Epithelial cell of esophagus (primary cell): ENCODE data around the gene SLC7A4.
"Not testable (repeated sequence)": the region's sequence is repeated elsewhere in the genome, so short reads cannot be mapped to it uniquely, and the experiment has no call there.

Experiments used
- DNase-seq: peaks from one replicate; pipeline ENCODE4 v3.0.0; 2010; ENCODE audit warnings: low read depth
- H3K4me3 ChIP-seq: 2 replicates; pipeline ENCODE4 v1.5.1; 2011; ENCODE audit warnings: mild to moderate bottlenecking, low read length, control low read depth
- CTCF ChIP-seq: IDR thresholded peaks from 2 replicates; pipeline ENCODE4 v1.5.1; 2011; ENCODE audit warnings: low read depth, mild to moderate bottlenecking, low read length, control low read depth, inconsistent platforms; ENCODE audit not compliant: insufficient read depth; ENCODE audit errors: missing control alignments

Gene SLC7A4

GRCh38 chr22:21051145-21051830 lies 18.9 kb upstream of the SLC7A4 start:
- DNase-seq, result no peak
- no peak overlapping the region for H3K4me3 ChIP-seq
- TF ChIP-seq CTCF, result no peak

GRCh38 chr22:21048965-21049364 lies 16.6 kb upstream of the SLC7A4 start:
- not testable (repeated sequence) for H3K4me3 ChIP-seq, DNase-seq

GRCh38 chr22:21048448-21048847 lies 16.1 kb upstream of the SLC7A4 start:
- DNase-seq, H3K4me3 ChIP-seq: not testable (repeated sequence)

GRCh38 chr22:21047730-21048129 lies 15.4 kb upstream of the SLC7A4 start:
- H3K4me3 ChIP-seq, result no peak overlapping the region
- TF ChIP-seq CTCF, result no peak
- DNase-seq, result no peak

- TF ChIP-seq CTCF, result no peak
- H3K4me3 ChIP-seq, result no peak overlapping the region
- DNase-seq, result no peak
Measured at GRCh38 chr22:21047035-21047661, 14.8 kb upstream of the SLC7A4 start.

- no peak for TF ChIP-seq CTCF
- DNase-seq, result peak; percentile 90
- H3K4me3 ChIP-seq, result peak within 1 kb of the TSS; percentile 28
Measured at GRCh38 chr22:21045585-21046294, 13.4 kb upstream of the SLC7A4 start, which contains the start of gene LRRC74B. Gene LRRC74B (plus strand): TSS chr22:21045946. CDS start chr22:21045987, 41 bp downstream.

GRCh38 chr22:21044931-21045584 lies 12.7 kb upstream of the SLC7A4 start:
- TF ChIP-seq CTCF, result no peak
- DNase-seq, result no peak
- H3K4me3 ChIP-seq, result peak overlapping the region; percentile 2
